Measurements from ENCODE around the gene TDP2. TPM values are rescaled to one million over a fixed set of nuclear protein-coding genes. Genes with fewer than 3 reads are reported as not detected.

Gene TDP2
- total RNA-seq, 4 donors from 2014 or later = 32.4 to 40.2 (median 36.3) TPM

GRCh38 chr6:24614043-24614420 lies 52.7 kb downstream of the TDP2 start:
- no peak overlapping the region for H3K4me3 ChIP-seq
- no peak overlapping the region for H3K27ac ChIP-seq
- H3K36me3 ChIP-seq = no peaks in the 10 kb centered on the region
- TF ChIP-seq CTCF (IDR thresholded peaks at IDR 0.05) (no peak), POLR2A (IDR thresholded peaks at IDR 0.05) (no peak)
- no peaks in the 10 kb centered on the region for H3K27me3 ChIP-seq
- no peak for DNase-seq
- H3K4me1 ChIP-seq = no peaks in the 10 kb centered on the region
- H3K9me3 ChIP-seq = no peaks in the 10 kb centered on the region
- intact Hi-C loops (cut with DNase I; ENCODE audit: low total_unique reads) = no loop called here

- DNase-seq = no peak
- H3K9me3 ChIP-seq = no peaks in the 10 kb centered on the region
- H3K4me3 ChIP-seq = no peak overlapping the region
- no peaks in the 10 kb centered on the region for H3K4me1 ChIP-seq
- TF ChIP-seq POLR2A (IDR thresholded peaks at IDR 0.05) (no peak), CTCF (IDR thresholded peaks at IDR 0.05) (no peak)
- no peaks in the 10 kb centered on the region for H3K27me3 ChIP-seq
- no peak overlapping the region for H3K27ac ChIP-seq
- H3K36me3 ChIP-seq = no peaks in the 10 kb centered on the region
- intact Hi-C loops (cut with DNase I; ENCODE audit: low total_unique reads) = no loop called here
Measured at GRCh38 chr6:24613361-24614042, 53.2 kb downstream of the TDP2 start.

GRCh38 chr6:24610672-24611071 lies 56.0 kb downstream of the TDP2 start:
- Histone ChIP-seq H3K27me3 (no peaks in the 10 kb centered on the region), H3K27ac (no peak overlapping the region), H3K4me1 (no peaks in the 10 kb centered on the region), H3K36me3 (no peaks in the 10 kb centered on the region), H3K4me3 (no peak overlapping the region), H3K9me3 (no peaks in the 10 kb centered on the region)
- TF ChIP-seq CTCF (IDR thresholded peaks at IDR 0.05) (no peak), POLR2A (IDR thresholded peaks at IDR 0.05) (no peak)
- intact Hi-C loops (cut with DNase I; ENCODE audit: low total_unique reads) = no loop called here
- DNase-seq = no peak

- Histone ChIP-seq H3K27me3 (no peaks in the 10 kb centered on the region), H3K4me1 (no peaks in the 10 kb centered on the region), H3K36me3 (no peaks in the 10 kb centered on the region), H3K4me3 (no peak overlapping the region), H3K9me3 (no peaks in the 10 kb centered on the region), H3K27ac (no peak overlapping the region)
- intact Hi-C loops (cut with DNase I; ENCODE audit: low total_unique reads) = no loop called here
- no peak for TF ChIP-seq POLR2A (IDR thresholded peaks at IDR 0.05)
- no peak for TF ChIP-seq CTCF (IDR thresholded peaks at IDR 0.05)
- no peak for DNase-seq
Measured at GRCh38 chr6:24607310-24608105, 59.2 kb downstream of the TDP2 start.

GRCh38 chr6:24606200-24606930 lies 60.3 kb downstream of the TDP2 start:
- no peaks in the 10 kb centered on the region for H3K4me1 ChIP-seq
- no peak overlapping the region for H3K4me3 ChIP-seq
- H3K27me3 ChIP-seq = no peaks in the 10 kb centered on the region
- no peak for TF ChIP-seq CTCF (IDR thresholded peaks at IDR 0.05)
- TF ChIP-seq POLR2A (IDR thresholded peaks at IDR 0.05) = no peak
- no peak for DNase-seq
- H3K27ac ChIP-seq = no peak overlapping the region
- H3K36me3 ChIP-seq = no peaks in the 10 kb centered on the region
- H3K9me3 ChIP-seq = no peaks in the 10 kb centered on the region
- intact Hi-C loops (cut with DNase I; ENCODE audit: low total_unique reads) = no loop called here
